Sigmoid colon (tissue), 3 donors: Measurements from ENCODE around the gene MRPL54.

ENCODE experiments used
- CTCF ChIP-seq, 4 experiments: fragments of 450-650 bp in 3 of 4; fragments of 200-600 bp in 1 of 4; IDR thresholded peaks; one replicate each; pipeline ENCODE4 v1.5.1; 2016 to 2019; ENCODE audit warnings: antibody characterized with exemption in 4 of 4, mild to moderate bottlenecking in 3 of 4, moderate library complexity in 2 of 4
- POLR2A ChIP-seq, 2 donors: fragments of 450-650 bp; IDR thresholded peaks; one replicate each; pipeline ENCODE4 v1.6.1; 2016; ENCODE audit warnings: antibody characterized with exemption in 2 of 2, mild to moderate bottlenecking in 2 of 2, moderate library complexity in 2 of 2

DNA sequence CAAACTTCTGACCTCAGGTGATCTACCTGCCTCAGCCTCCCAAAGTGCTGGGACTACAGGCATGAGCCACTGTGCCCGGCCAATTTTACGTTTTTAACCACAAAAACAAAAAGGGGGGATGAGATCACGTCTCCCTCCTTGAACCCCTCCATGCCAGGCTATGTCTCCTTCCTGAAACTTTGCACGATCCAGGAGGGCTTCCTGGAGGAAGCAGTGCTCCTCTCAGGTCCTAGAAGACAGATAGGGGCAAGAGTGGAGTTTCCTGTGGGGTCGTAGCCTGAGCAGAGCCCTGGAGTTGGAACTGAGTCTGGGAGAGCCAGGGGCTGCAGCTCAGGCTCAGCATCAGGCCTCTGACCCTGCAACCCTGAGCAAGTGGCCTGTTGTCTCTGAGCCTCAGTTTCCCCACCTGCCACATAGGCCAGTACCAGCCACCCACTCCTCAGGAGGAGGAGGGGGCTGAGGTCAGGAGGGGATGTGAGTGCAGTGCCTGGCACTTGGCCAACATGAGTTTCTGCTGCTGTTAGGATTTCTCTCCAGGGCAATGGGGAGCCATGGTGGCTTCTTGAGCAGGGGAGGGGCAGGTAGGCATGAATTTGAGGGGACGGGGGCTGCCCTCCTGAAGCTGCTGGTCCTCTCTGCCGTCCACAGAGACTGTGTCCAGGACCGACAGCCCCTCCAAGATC, 17.0 kb upstream of the MRPL54 start:
- TF ChIP-seq CTCF (IDR thresholded peaks at IDR 0.05) (no peak), POLR2A (IDR thresholded peaks at IDR 0.05) (no peak)
